Neural progenitor cell (in vitro differentiated cells): ENCODE data around the gene SMIM1.

Experiments
- CTCF ChIP-seq: fragments of 200-600 bp; sonication (generic); IDR thresholded peaks from 2 replicates; pipeline ENCODE4 v1.5.1; 2017; ENCODE audit warnings: antibody characterized with exemption, mild to moderate bottlenecking
- EZH2phosphoT487 ChIP-seq: fragments of 200-600 bp; sonication (generic); IDR thresholded peaks from 2 replicates; pipeline ENCODE4 v1.6.1; 2017; ENCODE audit warnings: antibody characterized with exemption

- TF ChIP-seq CTCF (no peak), EZH2phosphoT487 (no peak)
Measured at GRCh38 chr1:3744646-3745045, 27.9 kb upstream of the SMIM1 start.
